ENCODE results near the gene ZNF350. TPM values are rescaled to one million over a fixed set of nuclear protein-coding genes. Genes with fewer than 3 reads are reported as not detected.

ZNF350 gene
- total and polyA plus RNA-seq, 2 of the 13 experiments (the other 11 are each of a cell fraction or from before 2014, with no cell fraction given): 3.7 to 6.9 TPM

GRCh38 chr19:52007806-52008557, 21.3 kb upstream of the ZNF350 start, which contains the start of gene ZNF615 (continued):
- peak; percentile 70; the same call in 1 of the 2 replicates for TF ChIP-seq ZNF776 (CRISPR knock-in tag; IDR thresholded peaks at IDR 0.05)
- TF ChIP-seq FOXP1 (IDR thresholded peaks at IDR 0.05): no peak
- TF ChIP-seq FOXP1 (CRISPR knock-in tag; IDR thresholded peaks at IDR 0.05): no peak
- TF ChIP-seq ZFP36 (IDR thresholded peaks at IDR 0.05; ENCODE audit: borderline replicate concordance, low read depth, low read length, partially characterized antibody): no peak
- TF ChIP-seq KMT2B (CRISPR knock-in tag; IDR thresholded peaks at IDR 0.05): peak; percentile 89
- TF ChIP-seq PPARG (CRISPR knock-in tag; conservative IDR thresholded peaks at IDR 0.05): no peak; the same call in 1 of the 2 replicates
- TF ChIP-seq, protein P1, sequence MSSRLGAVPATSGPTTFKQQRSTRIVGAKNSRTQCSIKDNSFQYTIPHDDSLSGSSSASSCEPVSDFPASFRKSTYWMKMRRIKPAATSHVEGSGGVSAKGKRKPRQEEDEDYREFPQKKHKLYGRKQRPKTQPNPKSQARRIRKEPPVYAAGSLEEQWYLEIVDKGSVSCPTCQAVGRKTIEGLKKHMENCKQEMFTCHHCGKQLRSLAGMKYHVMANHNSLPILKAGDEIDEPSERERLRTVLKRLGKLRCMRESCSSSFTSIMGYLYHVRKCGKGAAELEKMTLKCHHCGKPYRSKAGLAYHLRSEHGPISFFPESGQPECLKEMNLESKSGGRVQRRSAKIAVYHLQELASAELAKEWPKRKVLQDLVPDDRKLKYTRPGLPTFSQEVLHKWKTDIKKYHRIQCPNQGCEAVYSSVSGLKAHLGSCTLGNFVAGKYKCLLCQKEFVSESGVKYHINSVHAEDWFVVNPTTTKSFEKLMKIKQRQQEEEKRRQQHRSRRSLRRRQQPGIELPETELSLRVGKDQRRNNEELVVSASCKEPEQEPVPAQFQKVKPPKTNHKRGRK (CRISPR knock-in tag; IDR thresholded peaks at IDR 0.05): 0 out of 2 replicates have a peak, but pooled peaks have one; percentile 38
- peak; percentile 33 for TF ChIP-seq TBX2 (CRISPR knock-in tag; IDR thresholded peaks at IDR 0.05; ENCODE audit: borderline replicate concordance)
- peak; percentile 51; the same call in 1 of the 2 replicates for TF ChIP-seq DMAP1 (CRISPR knock-in tag; IDR thresholded peaks at IDR 0.05)
- TF ChIP-seq ZNF770 (CRISPR knock-in tag; IDR thresholded peaks at IDR 0.05): peak; percentile 99
- TF ChIP-seq ZNF570 (CRISPR knock-in tag; IDR thresholded peaks at IDR 0.05; ENCODE audit: borderline replicate concordance): no peak
- TF ChIP-seq, protein P2, sequence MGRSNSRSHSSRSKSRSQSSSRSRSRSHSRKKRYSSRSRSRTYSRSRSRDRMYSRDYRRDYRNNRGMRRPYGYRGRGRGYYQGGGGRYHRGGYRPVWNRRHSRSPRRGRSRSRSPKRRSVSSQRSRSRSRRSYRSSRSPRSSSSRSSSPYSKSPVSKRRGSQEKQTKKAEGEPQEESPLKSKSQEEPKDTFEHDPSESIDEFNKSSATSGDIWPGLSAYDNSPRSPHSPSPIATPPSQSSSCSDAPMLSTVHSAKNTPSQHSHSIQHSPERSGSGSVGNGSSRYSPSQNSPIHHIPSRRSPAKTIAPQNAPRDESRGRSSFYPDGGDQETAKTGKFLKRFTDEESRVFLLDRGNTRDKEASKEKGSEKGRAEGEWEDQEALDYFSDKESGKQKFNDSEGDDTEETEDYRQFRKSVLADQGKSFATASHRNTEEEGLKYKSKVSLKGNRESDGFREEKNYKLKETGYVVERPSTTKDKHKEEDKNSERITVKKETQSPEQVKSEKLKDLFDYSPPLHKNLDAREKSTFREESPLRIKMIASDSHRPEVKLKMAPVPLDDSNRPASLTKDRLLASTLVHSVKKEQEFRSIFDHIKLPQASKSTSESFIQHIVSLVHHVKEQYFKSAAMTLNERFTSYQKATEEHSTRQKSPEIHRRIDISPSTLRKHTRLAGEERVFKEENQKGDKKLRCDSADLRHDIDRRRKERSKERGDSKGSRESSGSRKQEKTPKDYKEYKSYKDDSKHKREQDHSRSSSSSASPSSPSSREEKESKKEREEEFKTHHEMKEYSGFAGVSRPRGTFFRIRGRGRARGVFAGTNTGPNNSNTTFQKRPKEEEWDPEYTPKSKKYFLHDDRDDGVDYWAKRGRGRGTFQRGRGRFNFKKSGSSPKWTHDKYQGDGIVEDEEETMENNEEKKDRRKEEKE (IDR thresholded peaks at IDR 0.05): no peak
- no peak for TF ChIP-seq BRCA1 (CRISPR knock-in tag; IDR thresholded peaks at IDR 0.05)
- TF ChIP-seq, protein P3, sequence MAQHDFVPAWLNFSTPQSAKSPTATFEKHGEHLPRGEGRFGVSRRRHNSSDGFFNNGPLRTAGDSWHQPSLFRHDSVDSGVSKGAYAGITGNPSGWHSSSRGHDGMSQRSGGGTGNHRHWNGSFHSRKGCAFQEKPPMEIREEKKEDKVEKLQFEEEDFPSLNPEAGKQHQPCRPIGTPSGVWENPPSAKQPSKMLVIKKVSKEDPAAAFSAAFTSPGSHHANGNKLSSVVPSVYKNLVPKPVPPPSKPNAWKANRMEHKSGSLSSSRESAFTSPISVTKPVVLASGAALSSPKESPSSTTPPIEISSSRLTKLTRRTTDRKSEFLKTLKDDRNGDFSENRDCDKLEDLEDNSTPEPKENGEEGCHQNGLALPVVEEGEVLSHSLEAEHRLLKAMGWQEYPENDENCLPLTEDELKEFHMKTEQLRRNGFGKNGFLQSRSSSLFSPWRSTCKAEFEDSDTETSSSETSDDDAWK (CRISPR knock-in tag; IDR thresholded peaks at IDR 0.05): no peak
- TF ChIP-seq ZKSCAN5 (CRISPR knock-in tag; IDR thresholded peaks at IDR 0.05): no peak
- peak; percentile 61; the same call in 1 of the 2 replicates for TF ChIP-seq HDAC1 (CRISPR knock-in tag; IDR thresholded peaks at IDR 0.05)
- no peak for TF ChIP-seq ZNF773 (CRISPR knock-in tag; IDR thresholded peaks at IDR 0.05; ENCODE audit: borderline replicate concordance)
- no peak for TF ChIP-seq GZF1 (CRISPR knock-in tag; IDR thresholded peaks at IDR 0.05)
- TF ChIP-seq SETDB1 (CRISPR knock-in tag; IDR thresholded peaks at IDR 0.05; ENCODE audit: borderline replicate concordance): no peak
- TF ChIP-seq RBFOX2 (IDR thresholded peaks at IDR 0.05; ENCODE audit: low read depth, low read length): peak; percentile 49
- no peak for TF ChIP-seq SMARCC2 (IDR thresholded peaks at IDR 0.05)
- TF ChIP-seq SIN3B (IDR thresholded peaks at IDR 0.05; ENCODE audit: low read length): no peak
- TF ChIP-seq ZBTB20 (CRISPR knock-in tag; IDR thresholded peaks at IDR 0.05; ENCODE audit: borderline replicate concordance, low read depth): no peak
- no peak for TF ChIP-seq TAF15 (IDR thresholded peaks at IDR 0.05; ENCODE audit: low read depth, low read length, poor library complexity, severe bottlenecking)

All from HepG2 (cell line).